NCI-H460 (cell line): ENCODE results near the gene ATXN7. TPM values are rescaled to one million over a fixed set of nuclear protein-coding genes. Genes with fewer than 3 reads are reported as not detected.

Experiments
- DNase-seq: peaks from one replicate; pipeline ENCODE4 v3.0.0-alpha.2; 2016; ENCODE audit warnings: low read depth; ENCODE audit errors: extremely low read depth
- polyA plus RNA-seq: library from polyadenylated mRNA; depleted of rRNA; stranded (reverse); fragments of >200 nt; gene quantifications from 2 replicates; pipeline ENCODE4 v1.2.3, GENCODE V29; 2014; cell fraction: nucleus; rRNA removed
- total RNA-seq: library from RNA; depleted of rRNA; stranded (reverse); fragments of >200 nt; shearing (Covaris generic); gene quantifications from 2 replicates; pipeline ENCODE4 v1.2.3, GENCODE V29; 2014; rRNA removed

The ATXN7 gene
- total RNA-seq = 15.2 and 17.5 TPM in 2 replicates
- polyA plus RNA-seq = 10.0 and 13.7 TPM in 2 replicates

GRCh38 chr3:63863150-63864007 lies at the start of gene ATXN7, which contains the start of gene THOC7:
Gene ATXN7, plus strand, starts transcription at chr3:63863867. Its CDS starts 48,732 bp downstream, at chr3:63912599.
Gene THOC7, minus strand, starts transcription at chr3:63863805. Its CDS starts 15 bp downstream, at chr3:63863790.
- DNase-seq = peak; percentile 45

GRCh38 chr3:63814237-63814636 lies 49.4 kb upstream of the ATXN7 start:
- no peak for DNase-seq

GRCh38 chr3:63817225-63817624 lies 46.4 kb upstream of the ATXN7 start:
- DNase-seq = no peak

GRCh38 chr3:63818282-63819150 lies 45.2 kb upstream of the ATXN7 start:
- DNase-seq = peak; percentile 85

GRCh38 chr3:63819151-63819398 lies 44.6 kb upstream of the ATXN7 start, which contains the start of gene C3orf49:
Gene C3orf49, plus strand, starts transcription at chr3:63819299. Its CDS starts 173 bp downstream, at chr3:63819472.
- no peak for DNase-seq

GRCh38 chr3:63824309-63824708 lies 39.4 kb upstream of the ATXN7 start:
- DNase-seq = peak; percentile 69

- DNase-seq = no peak
These were observed 33.1 kb upstream of the ATXN7 start for GRCh38 chr3:63830526-63830925.

GRCh38 chr3:63832395-63832794 lies 31.3 kb upstream of the ATXN7 start:
- DNase-seq = no peak

GRCh38 chr3:63841704-63842103 lies 22.0 kb upstream of the ATXN7 start:
- no peak for DNase-seq

- DNase-seq = no peak
These were observed 21.5 kb upstream of the ATXN7 start for GRCh38 chr3:63842127-63842526.

- DNase-seq = no peak
These were observed 18.5 kb upstream of the ATXN7 start for GRCh38 chr3:63845215-63845614.

- no peak for DNase-seq
These were observed 15.8 kb upstream of the ATXN7 start for GRCh38 chr3:63847718-63848450.

- no peak for DNase-seq
These were observed 14.5 kb upstream of the ATXN7 start for GRCh38 chr3:63849175-63849574.

- DNase-seq = no peak
These were observed 12.4 kb upstream of the ATXN7 start for GRCh38 chr3:63851287-63851686.

GRCh38 chr3:63853106-63853505 lies 10.6 kb upstream of the ATXN7 start:
- no peak for DNase-seq

- DNase-seq = no peak
These were observed 8.2 kb upstream of the ATXN7 start for GRCh38 chr3:63855333-63855940.

- no peak for DNase-seq
These were observed 6.4 kb upstream of the ATXN7 start for GRCh38 chr3:63857311-63857710.

GRCh38 chr3:63860776-63861175 lies 2.9 kb upstream of the ATXN7 start:
- DNase-seq = no peak

- no peak for DNase-seq
These were observed 2.4 kb upstream of the ATXN7 start for GRCh38 chr3:63861306-63861705.

- no peak for DNase-seq
These were observed 890 bp upstream of the ATXN7 start for GRCh38 chr3:63862804-63863149.
